Daoy (cell line): Measurements from ENCODE around the gene TRIM61. TPM values are rescaled to one million over a fixed set of nuclear protein-coding genes. Genes with fewer than 3 reads are reported as not detected.

Experiments used
- total RNA-seq: library from RNA; depleted of rRNA; stranded (reverse); fragments of >200 nt; shearing (Covaris generic); gene quantifications from 2 replicates; pipeline ENCODE4 v1.2.3, GENCODE V29; 2014; rRNA removed

Gene TRIM61
- total RNA-seq, 1 experiment from 2014 or later: not detected

Other genes with a start within 250 kb of the TRIM61 start
- gene SMIM31, start 223.5 kb downstream of the TRIM61 start, total RNA-seq: not detected in 2 replicates
- gene APELA, start 100.5 kb downstream of the TRIM61 start, total RNA-seq: not detected in 2 replicates
- gene TRIM60, start 54.3 kb upstream of the TRIM61 start, total RNA-seq: not detected in 2 replicates
- not detected in 2 replicates for gene TRIM75, start 76.2 kb upstream of the TRIM61 start, total RNA-seq
- gene TMEM192, start 135.2 kb upstream of the TRIM61 start, total RNA-seq: 5.4 and 7.3 TPM in 2 replicates
- gene KLHL2, start 229.9 kb upstream of the TRIM61 start, total RNA-seq: 5.6 and 11.8 TPM in 2 replicates